Activated B cell treated with CpG ODN at 0.5 μM for 24 hours (primary cell): ENCODE results near the gene NFKBIA. TPM values are rescaled to one million over a fixed set of nuclear protein-coding genes. Genes with fewer than 3 reads are reported as not detected.
"Not testable (repeated sequence)": the region's sequence is repeated elsewhere in the genome, so short reads cannot be mapped to it uniquely, and the experiment has no call there.

Experiments
- ATAC-seq: fragments of 200-7000 bp; cut with Tn5 transposase; one replicate; pipeline ENCODE4 v1.10.0; 2021; ENCODE audit warnings: low read depth, mild to moderate bottlenecking, moderate library complexity
- CTCF ChIA-PET: fragments of 350-600 bp; sonication (Branson Sonifier 250); formaldehyde crosslinking; loops from one replicate; lab custom pipeline; 2021; ENCODE audit warnings: antibody characterized with exemption; lab: Charles Lee
- POLR2A ChIA-PET: fragments of 350-600 bp; sonication (Branson Sonifier 250); formaldehyde crosslinking; loops from one replicate; lab custom pipeline; 2021; ENCODE audit warnings: antibody characterized with exemption; lab: Charles Lee
- DNase-seq: peaks from one replicate; pipeline ENCODE4 v3.0.0; 2022
- H3K27ac Mint-ChIP-seq: one replicate; pipeline ENCODE4 v1.8.0; 2020; ENCODE audit warnings: mixed read lengths
- H3K27me3 Mint-ChIP-seq: one replicate; pipeline ENCODE4 v1.8.0; 2021; ENCODE audit warnings: mixed read lengths
- H3K36me3 Mint-ChIP-seq: one replicate; pipeline ENCODE4 v1.8.0; 2021; ENCODE audit warnings: low read depth, mixed read lengths
- H3K4me1 Mint-ChIP-seq: one replicate; pipeline ENCODE4 v1.8.0; 2021; ENCODE audit warnings: mixed read lengths
- H3K4me3 Mint-ChIP-seq: one replicate; pipeline ENCODE4 v1.8.0; 2020; ENCODE audit warnings: mild to moderate bottlenecking, mixed read lengths
- H3K9me3 Mint-ChIP-seq: one replicate; pipeline ENCODE4 v1.8.0; 2020; ENCODE audit warnings: mixed read lengths
- intact Hi-C: fragments of 100-400 bp; cut with micrococcal nuclease; formaldehyde crosslinking; loops from one replicate; pipeline ENCODE4 v1.15.1; 2024
- total RNA-seq: library from RNA; stranded (reverse); gene quantifications from 2 replicates; pipeline ENCODE4 v1.2.3, GENCODE V29; 2022
- TF ChIP-seq, protein P1 (sequence below): fragments of 200-600 bp; IDR thresholded peaks from one replicate; pipeline ENCODE4 v1.8.0; 2022; ENCODE audit warnings: antibody characterized with exemption, mild to moderate bottlenecking

Gene NFKBIA
- total RNA-seq, 1 donor from 2014 or later: 515 TPM

DNA sequence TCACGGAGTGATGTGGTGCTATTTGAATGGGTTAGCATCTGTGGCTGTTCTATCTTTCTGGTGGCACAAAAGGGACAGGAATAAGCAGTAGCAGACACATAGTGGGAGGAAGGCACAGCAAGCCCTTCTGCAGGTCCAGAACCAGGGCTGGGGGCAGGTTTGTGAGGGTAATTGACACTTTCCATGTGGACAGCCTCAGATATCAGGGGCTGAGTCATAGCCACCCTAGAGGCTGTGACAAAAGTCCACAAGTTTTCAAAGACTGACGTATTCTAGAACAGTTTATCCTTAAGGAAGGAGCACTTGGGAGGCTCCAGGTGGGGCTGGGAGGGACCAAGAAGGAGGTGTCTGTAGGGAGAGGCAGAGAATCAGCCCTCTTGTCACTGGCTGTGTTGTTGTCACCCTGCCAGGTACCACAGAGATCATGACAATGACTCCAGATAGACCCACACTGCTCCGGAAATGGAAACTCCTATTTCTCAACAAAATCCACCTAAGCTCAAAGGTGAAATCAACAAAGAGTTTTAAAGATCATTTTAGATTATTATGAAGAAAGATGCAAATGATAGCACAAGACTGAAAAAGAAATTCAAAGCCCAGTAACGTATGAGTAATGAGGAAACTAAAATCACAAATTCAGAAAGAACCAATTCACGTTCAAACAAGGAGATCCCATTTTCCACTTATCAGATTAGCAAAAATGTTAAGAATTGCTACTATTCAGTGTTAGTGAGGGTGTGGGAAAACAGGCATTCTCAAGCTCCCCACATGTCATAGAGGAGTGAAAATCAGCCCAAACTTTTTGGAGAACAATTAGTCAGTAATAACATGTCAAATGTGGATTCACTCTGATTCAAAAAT, 48.3 kb downstream of the NFKBIA start:
- H3K27ac Mint-ChIP-seq: no peak overlapping the region
- ATAC-seq (no peak), DNase-seq (no peak)
- TF ChIP-seq, protein P1, sequence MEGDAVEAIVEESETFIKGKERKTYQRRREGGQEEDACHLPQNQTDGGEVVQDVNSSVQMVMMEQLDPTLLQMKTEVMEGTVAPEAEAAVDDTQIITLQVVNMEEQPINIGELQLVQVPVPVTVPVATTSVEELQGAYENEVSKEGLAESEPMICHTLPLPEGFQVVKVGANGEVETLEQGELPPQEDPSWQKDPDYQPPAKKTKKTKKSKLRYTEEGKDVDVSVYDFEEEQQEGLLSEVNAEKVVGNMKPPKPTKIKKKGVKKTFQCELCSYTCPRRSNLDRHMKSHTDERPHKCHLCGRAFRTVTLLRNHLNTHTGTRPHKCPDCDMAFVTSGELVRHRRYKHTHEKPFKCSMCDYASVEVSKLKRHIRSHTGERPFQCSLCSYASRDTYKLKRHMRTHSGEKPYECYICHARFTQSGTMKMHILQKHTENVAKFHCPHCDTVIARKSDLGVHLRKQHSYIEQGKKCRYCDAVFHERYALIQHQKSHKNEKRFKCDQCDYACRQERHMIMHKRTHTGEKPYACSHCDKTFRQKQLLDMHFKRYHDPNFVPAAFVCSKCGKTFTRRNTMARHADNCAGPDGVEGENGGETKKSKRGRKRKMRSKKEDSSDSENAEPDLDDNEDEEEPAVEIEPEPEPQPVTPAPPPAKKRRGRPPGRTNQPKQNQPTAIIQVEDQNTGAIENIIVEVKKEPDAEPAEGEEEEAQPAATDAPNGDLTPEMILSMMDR: no peak
- no peaks in the 10 kb centered on the region for H3K9me3 Mint-ChIP-seq
- H3K27me3 Mint-ChIP-seq: peaks cover 3% of the 10 kb centered on the region
- H3K4me3 Mint-ChIP-seq: no peak overlapping the region
- CTCF ChIA-PET: no interaction called here
- intact Hi-C loops: no loop called here
- POLR2A ChIA-PET: interaction anchor here (0.7 kb wide), 1 partner anchor 66 kb away, joined by 3 read pairs; no protein-coding TSS in a partner anchor
- H3K4me1 Mint-ChIP-seq: peaks cover 10% of the 10 kb centered on the region
- no peaks in the 10 kb centered on the region for H3K36me3 Mint-ChIP-seq

DNA sequence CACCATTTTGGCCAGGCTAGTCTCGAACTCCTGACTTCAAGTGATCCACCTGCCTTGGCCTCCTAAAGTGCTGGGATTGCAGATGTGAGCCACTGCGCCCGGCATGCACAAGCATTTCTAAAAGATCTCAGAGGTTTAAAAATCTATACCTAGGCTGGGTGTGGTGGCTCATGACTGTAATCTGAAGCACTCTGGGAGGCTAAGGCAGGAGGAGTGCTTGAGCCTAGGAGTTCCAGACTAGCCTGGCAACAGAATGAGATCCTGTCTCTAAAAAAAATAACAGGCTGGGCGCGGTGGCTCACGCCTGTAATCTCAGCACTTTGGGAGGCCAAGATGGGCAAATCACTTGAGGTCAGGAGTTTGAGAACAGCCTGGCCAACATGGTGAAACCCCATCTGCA, 49.3 kb downstream of the NFKBIA start:
- H3K4me1 Mint-ChIP-seq, DNase-seq, H3K27me3 Mint-ChIP-seq, H3K27ac Mint-ChIP-seq, ATAC-seq, H3K9me3 Mint-ChIP-seq, CTCF ChIA-PET, H3K4me3 Mint-ChIP-seq, intact Hi-C loops, H3K36me3 Mint-ChIP-seq, POLR2A ChIA-PET: not testable (repeated sequence)

DNA sequence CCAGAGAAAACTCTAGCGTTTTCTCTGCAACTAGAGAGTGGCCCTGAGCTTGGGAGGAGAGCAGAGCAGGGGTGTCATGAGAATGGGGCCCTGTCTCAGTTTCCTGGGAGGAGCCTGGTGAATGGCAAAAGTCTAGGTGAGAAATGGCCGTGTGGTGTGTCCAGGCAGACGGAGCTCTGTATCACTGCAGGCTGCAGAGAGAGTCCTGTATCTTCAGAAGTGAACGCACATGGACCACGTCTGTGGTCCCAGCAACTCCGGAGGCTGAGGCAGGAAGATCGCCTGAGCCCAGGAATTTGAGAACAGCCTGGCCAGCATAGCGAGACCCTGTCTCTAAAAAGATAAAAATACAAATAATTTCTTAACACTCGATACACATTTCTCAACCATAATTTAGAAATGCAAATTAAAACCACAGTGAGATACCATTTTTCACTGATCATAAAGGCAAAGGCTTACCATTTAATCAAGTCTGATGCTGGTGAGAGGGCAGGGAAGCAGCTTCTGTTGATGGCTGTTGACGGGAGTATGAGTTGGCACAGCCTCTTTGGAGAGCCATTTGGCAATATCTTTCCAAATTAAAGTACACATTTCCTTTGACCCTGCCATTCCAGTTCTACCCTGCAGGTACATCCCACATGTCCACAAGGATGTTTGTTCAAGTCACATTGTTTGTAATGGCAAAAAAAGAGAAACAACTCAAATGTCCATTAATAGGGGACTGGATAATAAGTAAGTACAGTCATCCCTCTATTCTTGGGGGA, 51.0 kb downstream of the NFKBIA start:
- Mint-ChIP-seq H3K27ac (no peak overlapping the region), H3K9me3 (no peaks in the 10 kb centered on the region), H3K4me3 (no peak overlapping the region), H3K27me3 (peaks cover 3% of the 10 kb centered on the region), H3K4me1 (peaks cover 5% of the 10 kb centered on the region), H3K36me3 (no peaks in the 10 kb centered on the region)
- ATAC-seq (no peak), DNase-seq (no peak)
- ChIA-PET CTCF (no interaction called here), POLR2A (no interaction called here)
- intact Hi-C loops: no loop called here
- TF ChIP-seq, protein P1: no peak

DNA sequence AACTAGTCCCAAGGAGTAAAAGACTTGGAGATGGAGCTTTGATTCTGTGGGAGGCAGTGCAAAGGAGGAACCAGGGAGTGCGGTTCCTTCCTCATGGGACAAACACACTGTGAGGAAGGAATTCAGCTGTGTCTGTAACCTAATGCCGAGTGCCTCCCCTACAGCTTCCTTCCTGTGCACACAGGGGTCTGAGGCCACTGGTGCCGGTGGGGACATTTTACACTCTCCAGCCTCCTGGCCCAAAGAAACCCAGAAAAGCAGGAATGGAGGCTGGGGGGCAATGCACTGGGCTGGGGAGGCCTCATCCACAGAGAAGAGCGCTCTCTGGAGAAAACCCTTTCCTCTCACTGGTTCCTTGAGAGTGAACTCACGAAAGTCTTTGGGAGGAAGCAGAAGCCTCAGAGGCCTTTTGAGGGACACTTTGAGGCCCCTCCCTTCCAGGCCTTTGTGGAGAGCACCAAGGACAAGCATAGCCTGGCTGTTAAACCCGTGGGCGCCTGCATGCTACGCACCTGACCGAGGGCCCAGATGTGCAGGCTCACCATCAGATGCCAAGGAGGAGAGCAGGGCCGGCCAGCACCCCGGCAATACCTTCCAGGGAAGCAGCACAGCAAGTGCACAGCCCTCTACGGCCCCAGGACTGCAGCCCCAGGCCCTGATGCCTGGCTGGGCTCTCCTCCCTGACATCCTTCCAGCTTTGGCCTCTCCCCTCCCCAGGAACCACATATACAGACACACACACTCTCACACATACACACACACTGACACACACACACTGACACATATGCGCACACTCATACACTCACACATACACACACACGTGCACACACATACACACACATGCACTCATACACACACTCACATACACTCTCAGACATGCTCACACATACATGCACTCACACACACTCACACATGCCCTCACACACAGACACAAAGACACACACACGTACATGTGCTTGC, 52.0 kb downstream of the NFKBIA start:
- CTCF ChIA-PET: no interaction called here

DNA sequence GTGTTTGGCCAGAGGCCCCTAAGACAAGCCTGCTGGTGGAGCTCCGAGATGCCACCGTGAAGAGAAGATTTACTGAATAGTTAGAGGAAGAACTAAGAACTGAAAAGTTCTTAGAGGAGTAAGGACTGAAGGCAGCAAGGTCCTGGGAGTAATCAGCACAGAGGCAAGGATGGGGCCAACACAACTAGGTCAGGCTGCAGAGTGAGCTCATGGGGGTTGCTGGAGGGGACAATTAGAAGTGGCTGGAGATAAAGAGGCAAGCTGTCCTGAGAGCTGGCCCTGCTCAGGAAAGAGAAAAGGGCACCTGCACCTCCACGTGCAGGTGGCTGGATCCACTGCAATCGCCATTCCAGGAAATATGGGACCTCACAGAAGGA, 52.7 kb downstream of the NFKBIA start:
- TF ChIP-seq, protein P1: no peak

More for the DNA sequence above, 52.0 kb downstream of the NFKBIA start:
- Mint-ChIP-seq H3K4me3 (no peak overlapping the region), H3K9me3 (no peaks in the 10 kb centered on the region), H3K4me1 (peaks cover 8% of the 10 kb centered on the region), H3K27ac (no peak overlapping the region), H3K36me3 (no peaks in the 10 kb centered on the region), H3K27me3 (peaks cover 3% of the 10 kb centered on the region)
- ATAC-seq (no peak), DNase-seq (no peak)
- POLR2A ChIA-PET: no interaction called here
- TF ChIP-seq, protein P1: no peak
- intact Hi-C loops: no loop called here

More for the DNA sequence above, 52.7 kb downstream of the NFKBIA start:
- Mint-ChIP-seq H3K27ac (no peak overlapping the region), H3K4me3 (no peak overlapping the region), H3K9me3 (no peaks in the 10 kb centered on the region), H3K27me3 (peaks cover 3% of the 10 kb centered on the region), H3K4me1 (peaks cover 8% of the 10 kb centered on the region), H3K36me3 (no peaks in the 10 kb centered on the region)
- ChIA-PET POLR2A (no interaction called here), CTCF (no interaction called here)
- no peak for DNase-seq
- no peak for ATAC-seq
- intact Hi-C loops: no loop called here
